Mesothelial cell of epicardium (in vitro differentiated cells): ENCODE data around the gene TPM2. TPM values are rescaled to one million over a fixed set of nuclear protein-coding genes. Genes with fewer than 3 reads are reported as not detected.

Experiments
- DNase-seq, 2 experiments: peaks; one replicate each; pipeline ENCODE4 v3.0.0; 2021; ENCODE audit warnings: low spot score in 2 of 2; ENCODE audit not compliant: unreplicated experiment in 2 of 2
- H3K27ac Mint-ChIP-seq: 2 replicates; pipeline ENCODE4 v1.8.0; 2021; ENCODE audit warnings: mixed read lengths
- H3K27me3 Mint-ChIP-seq: 2 replicates; pipeline ENCODE4 v1.8.0; 2021; ENCODE audit warnings: low read depth, mixed read lengths
- H3K36me3 Mint-ChIP-seq: 2 replicates; pipeline ENCODE4 v1.8.0; 2021; ENCODE audit warnings: mixed read lengths
- H3K4me1 Mint-ChIP-seq: 2 replicates; pipeline ENCODE4 v1.8.0; 2021; ENCODE audit warnings: mixed read lengths
- H3K4me3 Mint-ChIP-seq: 2 replicates; pipeline ENCODE4 v1.8.0; 2021; ENCODE audit warnings: mild to moderate bottlenecking, moderate library complexity, mixed read lengths
- H3K9me3 Mint-ChIP-seq: 2 replicates; pipeline ENCODE4 v1.8.0; 2021; ENCODE audit warnings: mixed read lengths
- total RNA-seq: library from RNA; stranded (reverse); gene quantifications from 3 replicates; pipeline ENCODE4 v1.2.1, GENCODE V29; 2021
- TF ChIP-seq, protein P1 (sequence below): fragments of 200-600 bp; sonication (generic); IDR thresholded peaks from one replicate; pipeline ENCODE4 v1.5.0; 2021; ENCODE audit warnings: antibody characterized with exemption; ENCODE audit not compliant: unreplicated experiment

Gene TPM2
- total RNA-seq, 1 donor from 2014 or later, result 291 TPM

GRCh38 chr9:35691757-35692301, 2.1 kb upstream of the TPM2 start:
- TF ChIP-seq, protein P1, sequence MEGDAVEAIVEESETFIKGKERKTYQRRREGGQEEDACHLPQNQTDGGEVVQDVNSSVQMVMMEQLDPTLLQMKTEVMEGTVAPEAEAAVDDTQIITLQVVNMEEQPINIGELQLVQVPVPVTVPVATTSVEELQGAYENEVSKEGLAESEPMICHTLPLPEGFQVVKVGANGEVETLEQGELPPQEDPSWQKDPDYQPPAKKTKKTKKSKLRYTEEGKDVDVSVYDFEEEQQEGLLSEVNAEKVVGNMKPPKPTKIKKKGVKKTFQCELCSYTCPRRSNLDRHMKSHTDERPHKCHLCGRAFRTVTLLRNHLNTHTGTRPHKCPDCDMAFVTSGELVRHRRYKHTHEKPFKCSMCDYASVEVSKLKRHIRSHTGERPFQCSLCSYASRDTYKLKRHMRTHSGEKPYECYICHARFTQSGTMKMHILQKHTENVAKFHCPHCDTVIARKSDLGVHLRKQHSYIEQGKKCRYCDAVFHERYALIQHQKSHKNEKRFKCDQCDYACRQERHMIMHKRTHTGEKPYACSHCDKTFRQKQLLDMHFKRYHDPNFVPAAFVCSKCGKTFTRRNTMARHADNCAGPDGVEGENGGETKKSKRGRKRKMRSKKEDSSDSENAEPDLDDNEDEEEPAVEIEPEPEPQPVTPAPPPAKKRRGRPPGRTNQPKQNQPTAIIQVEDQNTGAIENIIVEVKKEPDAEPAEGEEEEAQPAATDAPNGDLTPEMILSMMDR, result no peak
- H3K9me3 Mint-ChIP-seq, result no peaks in the 10 kb centered on the region
- H3K4me1 Mint-ChIP-seq, result peaks cover 31% of the 10 kb centered on the region
- H3K4me3 Mint-ChIP-seq, result peak overlapping the region; percentile 80
- H3K36me3 Mint-ChIP-seq, result peaks cover 6% of the 10 kb centered on the region
- peak overlapping the region; percentile 95 for H3K27ac Mint-ChIP-seq
- H3K27me3 Mint-ChIP-seq, result no peaks in the 10 kb centered on the region
- DNase-seq, result no peak

DNA sequence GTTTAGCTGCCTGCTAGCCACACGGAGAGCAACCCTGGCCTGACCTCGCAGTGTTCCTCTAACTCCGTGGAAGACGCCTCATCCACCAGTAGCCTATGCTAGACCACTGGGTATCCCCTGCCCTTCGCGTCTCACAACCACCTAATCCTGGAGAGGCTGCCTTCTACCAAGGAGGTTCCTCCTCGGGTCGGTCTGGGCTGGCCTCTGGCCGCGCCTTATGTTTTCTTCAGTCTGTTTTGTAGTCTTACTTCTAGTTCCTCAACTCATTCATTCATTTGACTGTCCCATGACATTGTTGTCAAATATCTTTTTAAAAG, 1.6 kb upstream of the TPM2 start:
- H3K4me3 Mint-ChIP-seq, result peak overlapping the region; percentile 80
- H3K27me3 Mint-ChIP-seq, result no peaks in the 10 kb centered on the region
- no peaks in the 10 kb centered on the region for H3K9me3 Mint-ChIP-seq
- H3K4me1 Mint-ChIP-seq, result peaks cover 36% of the 10 kb centered on the region
- H3K27ac Mint-ChIP-seq, result peak overlapping the region; percentile 95
- peaks cover 5% of the 10 kb centered on the region for H3K36me3 Mint-ChIP-seq
- TF ChIP-seq, protein P1, result no peak
- DNase-seq, result no peak

- H3K4me1 Mint-ChIP-seq, result peaks cover 38% of the 10 kb centered on the region
- no peaks in the 10 kb centered on the region for H3K9me3 Mint-ChIP-seq
- H3K4me3 Mint-ChIP-seq, result peak overlapping the region; percentile 88
- peak; percentile 72 to 74 for DNase-seq
- peak overlapping the region; percentile 95 for H3K27ac Mint-ChIP-seq
- H3K27me3 Mint-ChIP-seq, result no peaks in the 10 kb centered on the region
- TF ChIP-seq, protein P1, result no peak
- peaks cover 8% of the 10 kb centered on the region for H3K36me3 Mint-ChIP-seq
Measured at GRCh38 chr9:35690614-35691333, 1.0 kb upstream of the TPM2 start.

GRCh38 chr9:35690294-35690613, 529 bp upstream of the TPM2 start:
- peak overlapping the region; percentile 84 for H3K27ac Mint-ChIP-seq
- H3K27me3 Mint-ChIP-seq, result no peaks in the 10 kb centered on the region
- peak overlapping the region; percentile 88 for H3K4me3 Mint-ChIP-seq
- no peaks in the 10 kb centered on the region for H3K9me3 Mint-ChIP-seq
- no peak for DNase-seq
- H3K36me3 Mint-ChIP-seq, result peaks cover 9% of the 10 kb centered on the region
- TF ChIP-seq, protein P1, result no peak
- H3K4me1 Mint-ChIP-seq, result peaks cover 38% of the 10 kb centered on the region

GRCh38 chr9:35688558-35689541, 875 bp downstream of the TPM2 start:
- no peak for DNase-seq
- H3K4me1 Mint-ChIP-seq, result peaks cover 38% of the 10 kb centered on the region
- H3K27ac Mint-ChIP-seq, result peak overlapping the region; percentile 97
- peaks cover 14% of the 10 kb centered on the region for H3K36me3 Mint-ChIP-seq
- H3K9me3 Mint-ChIP-seq, result no peaks in the 10 kb centered on the region
- no peaks in the 10 kb centered on the region for H3K27me3 Mint-ChIP-seq
- TF ChIP-seq, protein P1, result no peak
- H3K4me3 Mint-ChIP-seq, result peak overlapping the region; percentile 88
